Activated CD4-positive, alpha-beta T cell treated with anti-CD3 and anti-CD28 coated beads for 1 hour (primary cell): Measurements from ENCODE around the gene RNASE13.
"Not testable (repeated sequence)": the region's sequence is repeated elsewhere in the genome, so short reads cannot be mapped to it uniquely, and the experiment has no call there.

ENCODE experiments used
- DNase-seq: peaks from one replicate; pipeline ENCODE4 v3.0.0-alpha.2; 2020

Gene RNASE13

GRCh38 chr14:21040941-21041340, 6.3 kb upstream of the RNASE13 start:
- DNase-seq: not testable (repeated sequence)

GRCh38 chr14:21040370-21040925, 5.8 kb upstream of the RNASE13 start:
- no peak for DNase-seq

GRCh38 chr14:21039585-21040369, 5.2 kb upstream of the RNASE13 start:
- no peak for DNase-seq

GRCh38 chr14:21038441-21039422, 4.1 kb upstream of the RNASE13 start:
- no peak for DNase-seq

- no peak for DNase-seq
Measured at GRCh38 chr14:21037156-21037555, 2.5 kb upstream of the RNASE13 start.

GRCh38 chr14:21036751-21037150, 2.1 kb upstream of the RNASE13 start:
- no peak for DNase-seq

- no peak for DNase-seq
Measured at GRCh38 chr14:21033133-21033698, 1.4 kb downstream of the RNASE13 start.

- no peak for DNase-seq
Measured at GRCh38 chr14:21032326-21033132, 2.1 kb downstream of the RNASE13 start.

GRCh38 chr14:21030531-21030930, 4.1 kb downstream of the RNASE13 start:
- DNase-seq: no peak

GRCh38 chr14:21029917-21030316, 4.7 kb downstream of the RNASE13 start, which contains the start of gene TPPP2:
Gene TPPP2, plus strand, starts transcription at chr14:21030217. Its CDS starts 365 bp downstream, at chr14:21030582.
- DNase-seq: no peak

- no peak for DNase-seq
Measured at GRCh38 chr14:21026988-21027315, 7.7 kb downstream of the RNASE13 start.

GRCh38 chr14:21026274-21026987, 8.2 kb downstream of the RNASE13 start:
- DNase-seq: no peak

- DNase-seq: no peak
Measured at GRCh38 chr14:21025371-21026273, 9.0 kb downstream of the RNASE13 start.

GRCh38 chr14:21024585-21025370, 9.8 kb downstream of the RNASE13 start, which contains the start of gene NDRG2:
Gene NDRG2, minus strand, starts transcription at chr14:21025061. Its CDS starts 1,746 bp downstream, at chr14:21023315.
- DNase-seq: peak; percentile 61

GRCh38 chr14:21023817-21024584, 10.6 kb downstream of the RNASE13 start:
- no peak for DNase-seq

- no peak for DNase-seq
Measured at GRCh38 chr14:21023174-21023573, 11.4 kb downstream of the RNASE13 start.

- no peak for DNase-seq
Measured at GRCh38 chr14:21022686-21023085, 11.9 kb downstream of the RNASE13 start.

GRCh38 chr14:21020977-21021545, 13.5 kb downstream of the RNASE13 start:
- DNase-seq: no peak
